GM19468 (cell line): Measurements from ENCODE around the gene OARD1.
"Not testable (repeated sequence)": the region's sequence is repeated elsewhere in the genome, so short reads cannot be mapped to it uniquely, and the experiment has no call there.

ENCODE experiments used
- ATAC-seq: cut with Tn5 transposase; IDR thresholded peaks from one replicate; pipeline ENCODE4 v1.9.1; 2021; ENCODE audit warnings: mild to moderate bottlenecking, moderate library complexity, moderate number of reproducible peaks; ENCODE audit not compliant: unreplicated experiment; ENCODE audit errors: extremely low read depth

OARD1 gene

DNA sequence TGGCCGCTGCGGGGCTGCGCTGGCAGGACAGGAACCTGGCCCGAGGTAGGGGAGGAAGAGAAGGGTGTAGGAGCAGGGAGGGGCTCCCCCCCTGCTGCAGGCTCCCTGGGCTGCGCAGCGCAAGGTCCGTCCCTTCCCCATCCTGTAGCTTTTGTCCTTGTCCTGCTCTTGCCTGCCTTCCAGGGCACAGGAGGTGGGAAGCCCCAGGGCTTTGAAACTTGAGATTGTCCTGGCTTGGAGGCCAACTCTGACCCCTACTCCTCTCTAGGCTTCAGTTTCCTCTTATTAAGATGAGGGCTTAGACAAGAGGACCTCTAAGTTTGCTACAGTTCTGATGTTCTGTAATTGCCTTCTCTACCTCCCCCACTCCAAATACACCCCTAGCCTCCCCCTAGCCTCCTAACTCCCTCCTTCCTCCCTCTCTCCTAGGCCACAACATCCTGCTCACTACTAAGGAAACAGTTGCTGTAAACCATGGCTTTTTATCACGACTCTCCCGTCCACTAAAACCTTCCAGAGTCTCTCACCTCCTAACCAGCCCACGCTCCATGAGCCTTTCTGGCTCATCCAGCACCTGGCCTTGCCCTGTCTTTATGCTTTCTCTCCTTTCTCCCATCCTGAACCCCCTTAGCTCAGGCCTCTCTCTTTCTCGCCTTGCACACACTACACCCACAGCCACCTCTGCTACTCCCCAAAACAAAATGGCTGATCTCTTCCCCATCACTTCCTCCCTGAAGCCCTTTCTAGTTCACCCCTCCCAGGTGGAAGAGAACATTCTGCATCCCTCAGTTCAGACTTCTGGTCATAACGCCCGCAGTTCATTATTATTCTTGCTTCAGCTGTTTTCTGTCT, 43.4 kb downstream of the OARD1 start:
- no peak for ATAC-seq

DNA sequence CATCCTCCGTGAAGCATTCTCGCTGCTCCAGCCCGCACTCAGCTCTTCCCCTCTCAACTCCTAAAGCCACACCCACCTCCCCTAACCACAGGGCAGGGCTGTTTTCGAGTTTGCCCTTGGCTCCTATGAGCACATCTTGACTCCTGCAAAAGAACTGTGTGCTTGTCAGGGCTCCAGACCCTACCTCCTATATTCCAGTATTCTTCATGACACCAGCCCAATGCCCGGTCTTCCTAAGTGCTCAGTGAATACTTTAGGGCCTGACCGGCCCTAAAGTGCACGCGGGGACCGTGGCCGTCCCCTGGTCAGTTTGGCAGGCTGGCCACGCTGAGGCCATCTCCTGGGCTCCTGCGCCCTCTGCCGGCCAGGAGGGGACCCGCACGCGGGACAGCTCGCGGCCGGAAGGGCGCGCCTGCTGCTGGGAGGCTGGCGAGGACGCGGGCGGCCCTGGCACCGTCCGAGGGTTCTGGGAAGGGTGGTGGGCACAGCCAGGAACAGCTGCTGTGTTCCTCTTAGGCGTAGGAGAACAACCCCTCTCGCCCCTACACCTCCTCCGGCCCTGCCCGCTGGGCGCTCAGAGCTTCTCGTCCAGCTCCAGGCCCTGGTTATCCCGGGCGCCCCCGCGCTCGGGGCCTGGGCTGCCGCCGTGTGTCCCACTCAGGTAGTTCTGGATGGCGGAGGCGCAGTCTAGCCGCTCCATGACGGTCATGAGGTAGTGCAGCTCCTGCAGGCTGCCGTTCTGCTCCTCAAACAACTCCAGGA, 44.2 kb downstream of the OARD1 start:
- peak; percentile 57 for ATAC-seq

- no peak for ATAC-seq
Observed at GRCh38 chr6:41027241-41027640, 44.9 kb downstream of the OARD1 start.

DNA sequence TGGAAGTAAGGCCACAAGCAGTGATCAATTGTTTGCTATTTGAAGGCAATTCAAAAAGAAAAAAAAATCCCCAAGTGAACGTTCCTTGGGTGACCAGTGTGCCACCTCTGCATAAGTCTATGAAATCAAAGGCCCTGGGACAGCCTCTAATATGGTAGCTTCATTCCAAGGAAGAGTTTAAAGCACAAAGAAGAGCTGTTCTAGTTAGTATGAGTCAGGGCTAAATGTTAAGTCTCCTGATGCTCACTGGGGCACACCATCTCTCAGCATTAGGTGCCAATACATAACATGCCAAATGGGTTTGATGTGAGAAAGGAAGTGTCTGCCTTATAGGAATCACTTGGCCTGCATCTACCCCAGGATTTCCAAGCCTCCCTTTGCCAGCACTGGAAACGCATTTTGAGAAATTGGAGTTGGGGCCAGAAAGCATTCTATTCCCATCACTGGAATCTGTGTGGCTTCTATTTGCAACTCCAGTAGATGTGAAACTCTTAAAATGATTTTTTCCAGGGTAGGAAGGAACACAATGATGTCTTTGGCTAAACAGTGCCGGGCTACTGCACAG, 46.1 kb downstream of the OARD1 start:
- no peak for ATAC-seq

DNA sequence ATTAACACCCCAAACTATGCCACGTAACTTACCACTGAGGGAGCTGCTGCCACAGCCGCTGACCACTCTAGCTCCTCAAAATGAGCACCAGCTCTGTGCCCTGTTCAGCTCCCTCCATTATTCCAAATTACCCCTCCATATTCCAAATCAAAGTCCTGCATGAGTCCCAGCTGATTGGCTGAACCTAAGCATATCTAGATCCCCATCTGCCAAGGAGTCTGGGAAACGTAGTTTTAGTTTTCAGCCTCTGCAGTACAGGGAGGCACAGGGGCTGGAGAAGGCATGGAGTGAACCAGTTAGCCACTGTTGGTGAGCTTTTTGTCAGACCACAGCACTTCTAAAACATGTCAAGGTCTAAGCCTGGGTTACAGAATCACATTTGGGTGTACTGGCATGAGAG, 49.0 kb downstream of the OARD1 start:
- ATAC-seq = no peak

DNA sequence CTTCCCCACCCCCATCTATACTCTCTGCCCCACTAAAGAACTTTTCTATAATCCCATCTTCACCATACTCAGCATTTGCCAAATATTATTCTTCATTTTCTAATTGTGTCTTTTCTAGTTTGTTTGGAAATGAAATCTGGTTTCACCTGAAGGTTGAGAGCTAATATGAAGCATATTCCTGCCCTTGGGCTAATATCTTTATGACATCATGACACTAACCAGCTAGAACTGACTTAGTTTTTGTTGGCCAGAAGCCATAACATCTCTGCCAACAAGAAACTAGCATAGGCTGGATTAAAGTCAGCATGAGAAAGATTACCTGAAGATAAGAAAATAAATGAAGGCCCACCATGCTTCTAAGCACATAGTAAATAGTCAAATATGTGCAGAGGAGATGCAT, 49.9 kb downstream of the OARD1 start:
- no peak for ATAC-seq

- ATAC-seq = no peak
Observed at GRCh38 chr6:41021832-41022231, 50.3 kb downstream of the OARD1 start.

DNA sequence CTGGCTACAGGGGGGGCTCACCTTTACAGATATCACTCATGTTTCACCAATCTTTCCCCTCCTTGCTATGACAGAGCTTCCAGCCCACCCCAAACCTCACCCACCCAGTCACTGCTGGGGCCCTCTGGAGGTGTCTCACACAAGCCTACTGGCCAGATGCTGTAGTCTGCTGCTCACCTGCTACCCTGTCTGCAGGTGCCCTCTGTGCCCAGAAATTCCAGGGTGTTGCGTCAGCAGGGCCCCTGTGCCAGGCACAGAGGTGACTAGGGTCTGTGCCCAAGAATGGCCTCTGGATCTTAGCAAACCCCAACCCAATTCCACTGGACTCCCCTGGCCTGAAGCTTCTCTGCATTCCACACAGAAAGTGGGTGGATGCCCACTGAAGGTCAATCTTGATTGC, 54.5 kb downstream of the OARD1 start:
- ATAC-seq = no peak

GRCh38 chr6:41015860-41016259, 56.3 kb downstream of the OARD1 start:
- ATAC-seq = not testable (repeated sequence)

DNA sequence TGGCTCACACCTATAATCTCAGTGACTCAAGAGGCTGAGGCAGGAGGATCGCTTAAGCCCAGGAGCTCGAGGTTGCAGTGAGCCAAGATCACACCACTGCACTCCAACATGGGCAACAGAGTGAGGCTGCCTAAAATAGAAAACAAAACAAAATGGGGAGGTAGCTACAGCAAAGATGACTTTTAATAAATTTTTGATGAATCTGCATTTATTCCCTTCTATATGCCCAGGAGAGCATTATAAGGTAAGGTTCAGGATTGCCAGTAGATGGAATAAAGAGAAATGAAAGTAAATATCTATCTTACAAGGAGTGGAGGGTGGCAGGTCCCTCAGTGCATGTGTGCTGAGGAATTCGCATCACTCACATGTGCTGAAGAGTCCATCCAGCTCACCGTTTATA, 57.4 kb downstream of the OARD1 start:
- ATAC-seq = no peak
